PC-3 (cell line): ENCODE data around the gene ADAM22. TPM values are rescaled to one million over a fixed set of nuclear protein-coding genes. Genes with fewer than 3 reads are reported as not detected.
A peak's percentile ranks its signal among the peaks of the same experiment; 100 is the strongest.

Source experiments
- ATAC-seq: fragments of 200-7000 bp; cut with Tn5 transposase; 2 replicates; pipeline ENCODE4 v1.9.1; 2020; ENCODE audit warnings: mild to moderate bottlenecking, moderate library complexity
- BruUV-seq: library from RNA; stranded (reverse); fragments of 400-500 nt; replicated peaks from 2 replicates; lab custom pipeline; 2021; lab: Mats Ljungman, UMichigan
- CTCF ChIA-PET: fragments of 300-600 bp; sonication (Branson Sonifier 250); formaldehyde crosslinking; loops from one replicate; lab custom pipeline; 2022; ENCODE audit warnings: antibody characterized with exemption; lab: Charles Lee
- POLR2A ChIA-PET: fragments of 300-600 bp; sonication (Branson Sonifier 250); formaldehyde crosslinking; loops from one replicate; lab custom pipeline; 2022; ENCODE audit warnings: antibody characterized with exemption; ENCODE audit not compliant: unreplicated experiment; lab: Charles Lee
- DNase-seq: peaks from one replicate; pipeline ENCODE4 v3.0.0-alpha.2; 2015
- H2AFZ ChIP-seq: fragments of 300-600 bp; sonication (generic); 2 replicates; pipeline ENCODE4 v1.6.0; 2016; ENCODE audit warnings: antibody characterized with exemption, low read length
- H3F3A ChIP-seq: fragments of 300-600 bp; sonication (generic); one replicate; pipeline ENCODE4 v1.6.0; 2017; ENCODE audit warnings: antibody characterized with exemption, low read length, control low read depth, mild to moderate bottlenecking; ENCODE audit not compliant: unreplicated experiment
- H3K27ac ChIP-seq: fragments of 300-600 bp; sonication (generic); 2 replicates; pipeline ENCODE4 v1.5.1; 2016; ENCODE audit warnings: mild to moderate bottlenecking, low read length
- H3K27me3 ChIP-seq: fragments of 300-600 bp; sonication (generic); 2 replicates; pipeline ENCODE4 v1.6.1; 2016; ENCODE audit warnings: low read length, mixed read lengths
- H3K36me3 ChIP-seq: fragments of 300-600 bp; sonication (generic); 2 replicates; pipeline ENCODE4 v1.6.1; 2016; ENCODE audit warnings: low read depth, mixed run types, low read length, mixed read lengths
- H3K4me1 ChIP-seq: fragments of 300-600 bp; sonication (generic); 2 replicates; pipeline ENCODE4 v1.5.1; 2016; ENCODE audit warnings: low read length; ENCODE audit not compliant: insufficient read depth
- H3K4me2 ChIP-seq: fragments of 300-600 bp; sonication (generic); 2 replicates; pipeline ENCODE4 v1.6.0; 2016; ENCODE audit warnings: low read length
- H3K4me3 ChIP-seq: fragments of 300-600 bp; sonication (generic); 2 replicates; pipeline ENCODE4 v1.5.1; 2016; ENCODE audit warnings: mild to moderate bottlenecking, low read length, mixed read lengths
- H3K79me2 ChIP-seq: fragments of 300-600 bp; sonication (generic); 2 replicates; pipeline ENCODE4 v1.6.1; 2017; ENCODE audit warnings: low read length, mixed read lengths
- H3K9ac ChIP-seq: fragments of 300-600 bp; sonication (generic); 2 replicates; pipeline ENCODE4 v1.6.0; 2016; ENCODE audit warnings: mild to moderate bottlenecking, low read length
- H3K9me2 ChIP-seq: fragments of 300-600 bp; sonication (generic); replicated peaks from 2 replicates; pipeline ENCODE4 v1.6.1; 2016; ENCODE audit warnings: mixed run types, low read length, mixed read lengths
- H3K9me3 ChIP-seq: fragments of 300-600 bp; sonication (generic); 2 replicates; pipeline ENCODE4 v1.6.1; 2016; ENCODE audit warnings: low read length, mixed read lengths
- H4K20me1 ChIP-seq: fragments of 300-600 bp; sonication (generic); 2 replicates; pipeline ENCODE4 v1.6.1; 2016; ENCODE audit warnings: low read length, mixed read lengths
- EZH2 ChIP-seq: fragments of 300-600 bp; sonication (generic); IDR thresholded peaks from one replicate; pipeline ENCODE4 v1.6.1; 2017; ENCODE audit warnings: antibody characterized with exemption, mild to moderate bottlenecking, low read length; ENCODE audit not compliant: unreplicated experiment
- EZH2phosphoT487 ChIP-seq: fragments of 300-600 bp; sonication (generic); IDR thresholded peaks from 2 replicates; pipeline ENCODE4 v1.6.1; 2018; ENCODE audit warnings: mild to moderate bottlenecking, antibody characterized with exemption, low read length, borderline replicate concordance
- intact Hi-C: fragments of 100-400 bp; cut with micrococcal nuclease; formaldehyde crosslinking; loops from 2 replicates; pipeline ENCODE4 v1.9.0; 2023
- total RNA-seq: library from RNA; depleted of rRNA; stranded (reverse); fragments of >200 nt; gene quantifications from 2 replicates; pipeline ENCODE4 v1.2.3, GENCODE V29; 2014
- TF ChIP-seq, protein P1 (sequence below): fragments of 300-600 bp; sonication (generic); conservative IDR thresholded peaks from 2 replicates; pipeline ENCODE4 v1.5.1; 2017; ENCODE audit warnings: antibody characterized with exemption, low read depth, mild to moderate bottlenecking, low read length

Gene ADAM22
- total RNA-seq, 1 experiment from 2014 or later, result 4.4 TPM

DNA sequence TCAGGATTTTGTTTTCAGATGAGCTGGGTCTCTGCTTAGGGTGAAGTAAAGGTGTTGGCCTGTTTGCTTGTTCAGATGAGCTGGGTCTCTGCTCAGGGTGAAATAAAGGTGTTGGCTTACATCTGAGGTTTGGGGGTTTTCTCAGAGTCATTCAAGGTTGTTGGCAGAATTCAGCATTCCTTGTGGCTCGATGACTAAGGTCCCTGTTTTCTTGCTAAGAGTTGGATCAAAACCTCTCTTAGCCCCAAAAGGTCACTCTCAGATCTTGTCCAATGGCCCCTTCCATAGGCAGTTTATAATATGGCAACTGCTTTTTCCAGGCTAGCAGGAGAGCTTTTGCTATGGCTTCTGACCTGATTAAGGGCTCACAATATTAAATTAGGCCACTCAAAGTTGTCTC lies 106.6 kb downstream of the ADAM22 start:
- Histone ChIP-seq H3K27me3 (no peaks in the 10 kb centered on the region), H3F3A (no peaks in the 10 kb centered on the region), H3K79me2 (no peaks in the 10 kb centered on the region), H3K4me2 (no peak overlapping the region), H3K4me3 (no peak overlapping the region), H4K20me1 (no peaks in the 10 kb centered on the region), H3K9me2 (no peaks in the 10 kb centered on the region), H2AFZ (no peak overlapping the region), H3K9ac (no peak overlapping the region), H3K36me3 (no peaks in the 10 kb centered on the region), H3K4me1 (no peaks in the 10 kb centered on the region), H3K27ac (no peak overlapping the region), H3K9me3 (no peaks in the 10 kb centered on the region)
- TF ChIP-seq, protein P1, sequence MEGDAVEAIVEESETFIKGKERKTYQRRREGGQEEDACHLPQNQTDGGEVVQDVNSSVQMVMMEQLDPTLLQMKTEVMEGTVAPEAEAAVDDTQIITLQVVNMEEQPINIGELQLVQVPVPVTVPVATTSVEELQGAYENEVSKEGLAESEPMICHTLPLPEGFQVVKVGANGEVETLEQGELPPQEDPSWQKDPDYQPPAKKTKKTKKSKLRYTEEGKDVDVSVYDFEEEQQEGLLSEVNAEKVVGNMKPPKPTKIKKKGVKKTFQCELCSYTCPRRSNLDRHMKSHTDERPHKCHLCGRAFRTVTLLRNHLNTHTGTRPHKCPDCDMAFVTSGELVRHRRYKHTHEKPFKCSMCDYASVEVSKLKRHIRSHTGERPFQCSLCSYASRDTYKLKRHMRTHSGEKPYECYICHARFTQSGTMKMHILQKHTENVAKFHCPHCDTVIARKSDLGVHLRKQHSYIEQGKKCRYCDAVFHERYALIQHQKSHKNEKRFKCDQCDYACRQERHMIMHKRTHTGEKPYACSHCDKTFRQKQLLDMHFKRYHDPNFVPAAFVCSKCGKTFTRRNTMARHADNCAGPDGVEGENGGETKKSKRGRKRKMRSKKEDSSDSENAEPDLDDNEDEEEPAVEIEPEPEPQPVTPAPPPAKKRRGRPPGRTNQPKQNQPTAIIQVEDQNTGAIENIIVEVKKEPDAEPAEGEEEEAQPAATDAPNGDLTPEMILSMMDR, result no peak
- no peak for TF ChIP-seq EZH2phosphoT487
- no peak for TF ChIP-seq EZH2
- ChIA-PET POLR2A (no interaction called here), CTCF (interaction anchor here (0.5 kb wide), 1 partner anchor 465 kb away, joined by 3 read pairs; no protein-coding TSS in a partner anchor)
- no TSS peak for BruUV-seq
- intact Hi-C loops, result no loop called here
- no peak for ATAC-seq
- peak; percentile 44 for DNase-seq

DNA sequence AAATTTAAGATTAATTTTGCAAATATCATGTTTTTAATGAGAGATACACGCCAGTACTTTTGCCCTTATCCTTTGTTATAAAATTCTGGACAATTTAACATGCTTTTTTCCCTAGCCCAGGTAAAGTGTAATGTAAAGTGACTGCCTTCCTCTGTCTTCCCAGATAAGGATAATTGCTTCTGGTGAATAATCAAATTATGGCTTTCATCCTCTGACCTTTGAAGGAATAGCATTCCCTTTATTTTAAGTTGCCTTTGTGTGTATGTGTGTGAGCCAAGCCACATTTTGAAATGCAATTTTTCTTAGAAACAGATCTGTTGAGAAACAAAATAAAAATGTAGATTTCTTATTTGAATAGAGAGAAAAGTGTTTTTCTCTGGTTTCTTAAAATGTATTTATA lies 107.5 kb downstream of the ADAM22 start:
- TF ChIP-seq EZH2, result no peak
- TF ChIP-seq, protein P1, result no peak
- no peak for TF ChIP-seq EZH2phosphoT487
- no peaks in the 10 kb centered on the region for H3K27me3 ChIP-seq
- H2AFZ ChIP-seq, result no peak overlapping the region
- no peaks in the 10 kb centered on the region for H3K36me3 ChIP-seq
- ChIA-PET CTCF (no interaction called here), POLR2A (no interaction called here)
- no peaks in the 10 kb centered on the region for H3F3A ChIP-seq
- no peaks in the 10 kb centered on the region for H4K20me1 ChIP-seq
- H3K27ac ChIP-seq, result no peak overlapping the region
- no peaks in the 10 kb centered on the region for H3K9me3 ChIP-seq
- DNase-seq, result no peak
- no peaks in the 10 kb centered on the region for H3K9me2 ChIP-seq
- no peaks in the 10 kb centered on the region for H3K79me2 ChIP-seq
- intact Hi-C loops, result no loop called here
- BruUV-seq, result no TSS peak
- H3K4me1 ChIP-seq, result no peaks in the 10 kb centered on the region
- H3K4me3 ChIP-seq, result no peak overlapping the region
- H3K4me2 ChIP-seq, result no peak overlapping the region
- H3K9ac ChIP-seq, result no peak overlapping the region
- ATAC-seq, result no peak

DNA sequence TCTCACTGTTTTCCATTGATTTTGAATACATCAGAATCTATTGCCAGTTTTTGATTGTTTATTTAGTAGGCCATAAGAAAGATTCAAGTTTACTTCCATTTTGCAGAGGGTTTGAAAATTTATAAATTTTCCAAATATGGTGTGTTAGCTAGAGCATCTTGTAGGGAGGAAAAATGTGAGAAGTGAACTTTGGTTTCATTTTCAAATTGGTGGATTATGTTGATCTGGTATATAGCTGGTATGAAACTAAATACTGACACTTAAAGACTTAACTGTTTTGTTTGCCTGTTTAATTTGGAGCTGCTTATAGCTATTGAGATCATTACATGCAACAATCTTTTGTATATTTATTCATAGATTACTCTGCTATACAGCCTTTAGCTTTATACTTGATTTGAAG lies 108.1 kb downstream of the ADAM22 start:
- Histone ChIP-seq H3K9me3 (no peaks in the 10 kb centered on the region), H3K36me3 (no peaks in the 10 kb centered on the region), H4K20me1 (no peaks in the 10 kb centered on the region), H3K27ac (no peak overlapping the region), H3K9me2 (no peaks in the 10 kb centered on the region), H3F3A (no peaks in the 10 kb centered on the region), H2AFZ (no peak overlapping the region), H3K27me3 (no peaks in the 10 kb centered on the region), H3K4me2 (no peak overlapping the region), H3K4me3 (no peak overlapping the region), H3K79me2 (no peaks in the 10 kb centered on the region), H3K4me1 (no peaks in the 10 kb centered on the region), H3K9ac (no peak overlapping the region)
- DNase-seq (no peak), ATAC-seq (no peak)
- TF ChIP-seq EZH2, result no peak
- TF ChIP-seq EZH2phosphoT487, result no peak
- TF ChIP-seq, protein P1, result no peak
- intact Hi-C loops, result no loop called here
- no TSS peak for BruUV-seq
- ChIA-PET CTCF (no interaction called here), POLR2A (no interaction called here)
